OCI-LY7 (cell line): ENCODE measurements around the gene LYRM2. TPM values are rescaled to one million over a fixed set of nuclear protein-coding genes. Genes with fewer than 3 reads are reported as not detected.

Experiments
- BruUV-seq: library from RNA; stranded (reverse); fragments of 400-500 nt; replicated peaks from 2 replicates; lab custom pipeline; 2021; lab: Mats Ljungman, UMichigan
- CTCF ChIA-PET: fragments of 300-600 bp; sonication (Branson Sonifier 250); formaldehyde crosslinking; loops from one replicate; lab custom pipeline; 2022; ENCODE audit warnings: antibody characterized with exemption; ENCODE audit not compliant: unreplicated experiment; lab: Charles Lee
- POLR2A ChIA-PET: fragments of 300-600 bp; sonication (Branson Sonifier 250); formaldehyde crosslinking; loops from one replicate; lab custom pipeline; 2022; ENCODE audit warnings: antibody characterized with exemption; lab: Charles Lee
- DNase-seq: peaks from one replicate; pipeline ENCODE4 v3.0.0-alpha.2; 2015; ENCODE audit warnings: low spot score
- H2AFZ ChIP-seq: fragments of 200-600 bp; sonication (generic), shearing (Covaris generic); 2 replicates; pipeline ENCODE4 v1.6.1; 2014; ENCODE audit warnings: mild to moderate bottlenecking, antibody characterized with exemption, low read length, moderate library complexity
- H3K27ac ChIP-seq: fragments of 200-600 bp; sonication (generic); 2 replicates; pipeline ENCODE4 v1.5.1; 2014; ENCODE audit warnings: mixed run types, low read depth, mild to moderate bottlenecking, moderate library complexity, low read length, inconsistent platforms; ENCODE audit not compliant: poor library complexity, severe bottlenecking
- H3K36me3 ChIP-seq: fragments of 200-600 bp; sonication (generic); 2 replicates; pipeline ENCODE4 v1.6.1; 2014; ENCODE audit warnings: mild to moderate bottlenecking, antibody characterized with exemption, low read length, moderate library complexity, mixed read lengths; ENCODE audit not compliant: insufficient read depth
- H3K4me1 ChIP-seq: fragments of 200-600 bp; sonication (generic); 2 replicates; pipeline ENCODE4 v1.5.1; 2014; ENCODE audit warnings: mild to moderate bottlenecking, low read length; ENCODE audit not compliant: insufficient read depth, poor library complexity, severe bottlenecking
- H3K4me2 ChIP-seq: fragments of 200-600 bp; sonication (generic); 2 replicates; pipeline ENCODE4 v1.6.1; 2014; ENCODE audit warnings: mild to moderate bottlenecking, low read length
- H3K4me3 ChIP-seq: fragments of 200-600 bp; sonication (generic); 2 replicates; pipeline ENCODE4 v1.5.1; 2014; ENCODE audit warnings: mild to moderate bottlenecking, low read depth, low read length; ENCODE audit not compliant: poor library complexity, severe bottlenecking
- H3K79me2 ChIP-seq: fragments of 200-600 bp; sonication (generic); 2 replicates; pipeline ENCODE4 v1.6.1; 2016; ENCODE audit warnings: low read depth, mild to moderate bottlenecking, low read length, moderate library complexity, mixed read lengths; ENCODE audit not compliant: insufficient read depth
- H3K9me2 ChIP-seq: fragments of 200-600 bp; sonication (generic); 2 replicates; pipeline ENCODE4 v1.6.1; 2016; ENCODE audit warnings: mild to moderate bottlenecking, low read length, mixed read lengths; ENCODE audit not compliant: insufficient read depth
- H3K9me3 ChIP-seq: fragments of 200-600 bp; sonication (generic); 2 replicates; pipeline ENCODE4 v1.6.1; 2014; ENCODE audit warnings: mild to moderate bottlenecking, mixed run types, low read length, mixed read lengths
- H4K20me1 ChIP-seq: fragments of 200-600 bp; sonication (generic); 2 replicates; pipeline ENCODE4 v1.6.1; 2014; ENCODE audit warnings: mild to moderate bottlenecking, antibody characterized with exemption, low read length, moderate library complexity, mixed read lengths; ENCODE audit not compliant: insufficient read depth
- EZH2phosphoT487 ChIP-seq: fragments of 200-600 bp; sonication (generic); IDR thresholded peaks from 2 replicates; pipeline ENCODE4 v1.6.1; 2018; ENCODE audit warnings: low read depth, borderline replicate concordance, mild to moderate bottlenecking, mixed run types, antibody characterized with exemption, low read length, moderate library complexity, mixed read lengths
- intact Hi-C: fragments of 100-400 bp; cut with micrococcal nuclease; formaldehyde crosslinking; loops from one replicate; pipeline ENCODE4 v1.10.0; 2022; ENCODE audit not compliant: unreplicated experiment
- total RNA-seq, 2 experiments: library from RNA; depleted of rRNA in 1 of 2; stranded (reverse); fragments of >200 nt in 1 of 2; shearing (Covaris generic) in 1 of 2; gene quantifications; 2 replicates each; pipeline ENCODE4 v1.2.3, GENCODE V29; 2014 to 2022
- TF ChIP-seq, protein P1 (sequence below): fragments of 200-600 bp; sonication (generic); conservative IDR thresholded peaks from 2 replicates; pipeline ENCODE4 v1.5.1; 2014; ENCODE audit warnings: mild to moderate bottlenecking, antibody characterized with exemption, low read length, moderate library complexity, mixed read lengths

Gene LYRM2
- total RNA-seq, 2 experiments from 2014 or later, result 17.7 to 40.6 TPM

- Histone ChIP-seq H3K9me2 (no peaks in the 10 kb centered on the region), H3K79me2 (no peaks in the 10 kb centered on the region), H2AFZ (0 out of 2 replicates have a peak overlapping the region, but pooled peaks have one; percentile 32), H3K9me3 (no peaks in the 10 kb centered on the region), H3K4me3 (no peak overlapping the region), H3K4me2 (no peak overlapping the region), H3K27ac (no peak overlapping the region), H3K36me3 (no peaks in the 10 kb centered on the region), H3K4me1 (peaks cover 26% of the 10 kb centered on the region), H4K20me1 (no peaks in the 10 kb centered on the region)
- DNase-seq, result no peak
- intact Hi-C loops, result loop anchor here (10.0 kb wide), 1 partner anchor 639 kb away; no protein-coding TSS in a partner anchor
- ChIA-PET CTCF (no interaction called here), POLR2A (interaction anchor here (0.7 to 1.8 kb wide), 7 partner anchors 9 to 309 kb away, joined by 3 to 8 read pairs (median 4); no protein-coding TSS in a partner anchor)
- BruUV-seq, result no TSS peak
- TF ChIP-seq, protein P1, sequence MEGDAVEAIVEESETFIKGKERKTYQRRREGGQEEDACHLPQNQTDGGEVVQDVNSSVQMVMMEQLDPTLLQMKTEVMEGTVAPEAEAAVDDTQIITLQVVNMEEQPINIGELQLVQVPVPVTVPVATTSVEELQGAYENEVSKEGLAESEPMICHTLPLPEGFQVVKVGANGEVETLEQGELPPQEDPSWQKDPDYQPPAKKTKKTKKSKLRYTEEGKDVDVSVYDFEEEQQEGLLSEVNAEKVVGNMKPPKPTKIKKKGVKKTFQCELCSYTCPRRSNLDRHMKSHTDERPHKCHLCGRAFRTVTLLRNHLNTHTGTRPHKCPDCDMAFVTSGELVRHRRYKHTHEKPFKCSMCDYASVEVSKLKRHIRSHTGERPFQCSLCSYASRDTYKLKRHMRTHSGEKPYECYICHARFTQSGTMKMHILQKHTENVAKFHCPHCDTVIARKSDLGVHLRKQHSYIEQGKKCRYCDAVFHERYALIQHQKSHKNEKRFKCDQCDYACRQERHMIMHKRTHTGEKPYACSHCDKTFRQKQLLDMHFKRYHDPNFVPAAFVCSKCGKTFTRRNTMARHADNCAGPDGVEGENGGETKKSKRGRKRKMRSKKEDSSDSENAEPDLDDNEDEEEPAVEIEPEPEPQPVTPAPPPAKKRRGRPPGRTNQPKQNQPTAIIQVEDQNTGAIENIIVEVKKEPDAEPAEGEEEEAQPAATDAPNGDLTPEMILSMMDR, result no peak
- TF ChIP-seq EZH2phosphoT487, result no peak
These were observed 24.8 kb downstream of the LYRM2 start for GRCh38 chr6:89613790-89614189.

- Histone ChIP-seq H3K9me2 (no peaks in the 10 kb centered on the region), H3K27ac (no peak overlapping the region), H3K4me3 (no peak overlapping the region), H3K79me2 (no peaks in the 10 kb centered on the region), H2AFZ (no peak overlapping the region), H3K9me3 (no peaks in the 10 kb centered on the region), H3K4me1 (peaks cover 26% of the 10 kb centered on the region), H3K36me3 (no peaks in the 10 kb centered on the region), H3K4me2 (no peak overlapping the region), H4K20me1 (no peaks in the 10 kb centered on the region)
- no peak for DNase-seq
- ChIA-PET POLR2A (interaction anchor here (1.2 to 1.8 kb wide), 2 partner anchors 8 to 240 kb away, joined by 4 to 5 read pairs; no protein-coding TSS in a partner anchor), CTCF (no interaction called here)
- intact Hi-C loops, result loop anchor here (10.0 kb wide), 1 partner anchor 637 kb away; no protein-coding TSS in a partner anchor
- BruUV-seq, result no TSS peak
- TF ChIP-seq, protein P1, result 0 out of 2 replicates have a peak, but pooled peaks have one; percentile 20
- TF ChIP-seq EZH2phosphoT487, result no peak
These were observed 26.4 kb downstream of the LYRM2 start for GRCh38 chr6:89612121-89612520.

DNA sequence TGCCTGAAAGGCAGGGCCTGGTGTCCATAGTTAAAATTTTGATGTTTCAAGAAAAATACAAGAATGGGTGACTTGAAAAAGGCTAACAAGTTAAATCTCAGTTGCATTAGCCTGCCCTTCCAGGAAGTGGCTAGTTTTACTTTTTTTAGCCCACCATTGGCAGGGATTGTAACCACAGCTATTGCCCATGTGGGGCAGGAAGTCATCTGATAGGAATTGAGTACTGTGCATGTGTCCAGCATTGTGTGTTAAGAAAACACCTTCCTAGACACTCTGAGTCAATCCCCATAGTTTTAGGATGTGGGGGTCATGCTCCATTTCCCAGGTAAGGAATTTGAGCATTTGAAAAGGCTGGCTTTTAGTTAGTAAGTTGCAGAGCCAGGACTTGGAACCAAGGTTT is 26.9 kb downstream of the LYRM2 start:
- peak; percentile 28 for DNase-seq
- no peaks in the 10 kb centered on the region for H3K36me3 ChIP-seq
- no peaks in the 10 kb centered on the region for H3K79me2 ChIP-seq
- H3K4me2 ChIP-seq, result 0 out of 2 replicates have a peak overlapping the region, but pooled peaks have one; percentile 18
- H4K20me1 ChIP-seq, result no peaks in the 10 kb centered on the region
- BruUV-seq, result no TSS peak
- H2AFZ ChIP-seq, result no peak overlapping the region
- no peaks in the 10 kb centered on the region for H3K9me2 ChIP-seq
- POLR2A ChIA-PET, result interaction anchor here (0.8 kb wide), 1 partner anchor 8 kb away, joined by 3 read pairs; no protein-coding TSS in a partner anchor
- no peak overlapping the region for H3K27ac ChIP-seq
- no peak overlapping the region for H3K4me3 ChIP-seq
- peaks cover 26% of the 10 kb centered on the region for H3K4me1 ChIP-seq
- H3K9me3 ChIP-seq, result no peaks in the 10 kb centered on the region
- TF ChIP-seq EZH2phosphoT487, result no peak
- TF ChIP-seq, protein P1, result no peak
- intact Hi-C loops, result loop anchor here (10.0 kb wide), 1 partner anchor 637 kb away; no protein-coding TSS in a partner anchor
- CTCF ChIA-PET, result no interaction called here
